G401 (cell line): ENCODE results near the gene PTGR1. TPM values are rescaled to one million over a fixed set of nuclear protein-coding genes. Genes with fewer than 3 reads are reported as not detected.
"Not testable (repeated sequence)": the region's sequence is repeated elsewhere in the genome, so short reads cannot be mapped to it uniquely, and the experiment has no call there.

Experiments used
- DNase-seq: peaks from one replicate; pipeline ENCODE4 v3.0.0-alpha.2; 2015; ENCODE audit warnings: low spot score
- in situ Hi-C: cut with HindIII; loops from 2 replicates; pipeline ENCODE4 v1.10.0; 2016; ENCODE audit warnings: low sequenced_read_pairs, mixed read lengths
- total RNA-seq: library from RNA; depleted of rRNA; stranded (reverse); fragments of >200 nt; shearing (Covaris generic); gene quantifications from 2 replicates; pipeline ENCODE4 v1.2.3, GENCODE V29; 2014; rRNA removed

The PTGR1 gene
- total RNA-seq, 1 experiment from 2014 or later: 2.4 TPM

DNA sequence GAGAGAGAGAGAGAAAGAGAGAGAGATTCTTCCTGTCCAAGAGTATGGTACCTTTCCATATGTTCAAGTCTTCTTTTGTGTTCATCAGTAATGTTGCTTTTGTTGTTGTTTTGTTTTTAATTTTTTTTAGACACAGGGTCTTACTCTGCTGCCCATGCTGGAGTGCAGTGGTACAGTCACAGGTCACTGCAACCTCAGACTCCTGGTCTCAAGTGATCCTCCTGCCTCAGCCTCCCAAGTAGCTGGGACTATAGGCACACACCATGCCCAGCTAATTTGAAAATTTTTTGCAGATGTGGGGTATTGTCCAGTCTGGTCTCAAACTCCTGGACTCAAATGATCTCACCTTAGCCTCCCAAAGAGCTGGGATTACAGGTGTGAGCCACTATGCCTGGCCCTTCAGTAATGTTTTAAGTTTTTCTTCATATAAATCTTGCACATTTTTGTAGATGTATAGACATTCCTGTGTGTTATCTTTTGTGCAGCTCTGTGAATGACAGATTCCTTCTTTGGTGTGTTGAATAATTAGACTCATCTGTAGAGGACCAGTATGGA is 38.2 kb downstream of the PTGR1 start:
- in situ Hi-C loops: no loop called here
- no peak for DNase-seq

- in situ Hi-C loops: no loop called here
- DNase-seq: no peak
Observed at GRCh38 chr9:111559000-111559610, 40.3 kb downstream of the PTGR1 start.

DNA sequence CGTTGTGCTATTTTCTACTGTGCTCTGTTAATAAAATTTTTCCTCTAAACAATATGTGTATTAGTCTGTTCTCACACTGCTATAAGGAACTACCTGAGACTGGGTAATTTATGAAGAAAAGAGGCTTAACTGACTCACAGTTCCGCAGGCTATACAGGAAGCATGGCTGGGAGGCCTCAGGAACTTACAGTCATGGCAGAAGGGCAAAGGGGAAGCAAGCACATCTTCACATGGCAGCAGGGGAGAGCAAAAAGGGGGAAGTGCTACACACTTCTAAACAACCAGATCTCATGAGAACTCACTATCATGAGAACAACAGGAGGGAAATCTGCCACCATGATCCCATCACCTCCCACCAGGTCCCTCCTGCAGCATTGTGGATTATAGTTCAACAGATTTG is 44.0 kb downstream of the PTGR1 start:
- DNase-seq, in situ Hi-C loops: not testable (repeated sequence)

GRCh38 chr9:111548623-111549022 is 50.8 kb downstream of the PTGR1 start:
- in situ Hi-C loops: no loop called here
- DNase-seq: no peak

GRCh38 chr9:111542497-111543254 is 56.8 kb downstream of the PTGR1 start:
- in situ Hi-C loops: no loop called here
- DNase-seq: no peak

DNA sequence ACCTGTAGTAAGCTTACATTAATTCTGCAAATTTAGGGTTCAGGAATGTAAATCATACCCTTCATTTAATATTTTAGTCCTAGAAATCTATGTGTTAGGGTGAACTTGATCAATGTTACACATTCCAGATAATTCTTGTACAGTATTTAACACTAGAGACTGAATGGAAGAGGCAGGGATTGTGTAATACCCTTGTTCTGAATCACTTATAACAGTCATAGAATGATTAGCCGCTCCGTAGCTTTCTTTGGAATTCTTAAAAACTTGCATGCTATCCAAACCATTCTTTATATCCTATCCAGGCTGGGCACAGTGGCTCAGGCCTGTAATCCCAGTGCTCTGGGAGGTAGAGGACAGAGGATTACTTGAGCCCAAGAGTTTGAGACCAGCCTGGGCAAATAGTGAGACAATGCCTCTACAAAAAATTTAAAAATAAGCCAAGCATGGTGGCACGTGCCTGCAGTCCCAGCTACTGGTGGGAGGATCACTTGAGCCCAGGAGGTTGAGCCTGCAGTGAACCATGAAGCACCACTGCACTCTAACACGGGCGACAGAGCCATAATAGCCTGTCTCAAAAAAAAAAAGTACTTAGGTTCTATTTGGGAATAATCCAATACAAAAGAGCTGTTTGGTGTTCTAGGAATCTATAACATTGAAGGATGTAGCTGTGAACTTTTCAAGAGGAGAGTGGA is 66.2 kb downstream of the PTGR1 start:
- in situ Hi-C loops: no loop called here
- DNase-seq: no peak

DNA sequence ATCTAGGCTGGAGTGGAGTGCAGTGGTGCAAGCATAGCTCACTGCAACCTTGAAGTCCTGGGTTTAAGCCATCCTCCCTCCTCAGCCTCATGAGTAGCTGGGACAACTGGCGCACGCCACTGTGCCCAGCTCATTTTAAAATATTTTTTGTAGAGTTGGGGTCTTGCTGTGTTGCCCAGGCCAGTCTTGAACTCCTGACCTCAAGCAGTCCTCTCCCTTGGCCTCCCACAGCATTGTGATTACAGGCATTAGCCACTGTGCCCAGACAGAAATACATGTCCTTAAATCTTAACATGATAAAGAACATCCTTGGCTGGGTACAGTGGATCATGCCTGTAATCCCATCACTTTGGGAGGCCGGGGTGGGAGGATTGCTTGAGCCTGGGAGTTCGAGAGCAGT is 67.7 kb downstream of the PTGR1 start:
- no peak for DNase-seq
- in situ Hi-C loops: no loop called here

DNA sequence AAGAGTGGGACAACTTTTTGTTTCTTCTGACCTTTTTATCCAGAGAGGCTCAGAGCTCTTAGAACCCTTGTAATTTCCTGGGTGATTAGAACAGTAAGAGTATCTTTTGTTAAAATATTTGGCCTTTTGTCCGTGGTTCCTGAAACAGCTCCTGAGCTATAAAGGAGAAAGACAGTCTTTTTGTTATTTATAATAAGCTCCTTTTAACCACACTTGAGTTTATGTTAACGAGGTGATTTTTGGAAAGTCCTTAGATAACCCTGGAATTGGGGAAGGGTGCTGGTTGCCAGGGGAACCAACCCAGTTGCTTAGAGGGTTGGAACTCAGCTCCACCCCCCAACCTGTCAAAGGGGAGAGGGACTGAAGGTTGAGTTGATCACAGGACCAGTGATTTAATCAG is 69.7 kb downstream of the PTGR1 start:
- in situ Hi-C loops: no loop called here
- DNase-seq: no peak

- in situ Hi-C loops: no loop called here
- no peak for DNase-seq
Observed at GRCh38 chr9:111527347-111527746, 72.1 kb downstream of the PTGR1 start.

DNA sequence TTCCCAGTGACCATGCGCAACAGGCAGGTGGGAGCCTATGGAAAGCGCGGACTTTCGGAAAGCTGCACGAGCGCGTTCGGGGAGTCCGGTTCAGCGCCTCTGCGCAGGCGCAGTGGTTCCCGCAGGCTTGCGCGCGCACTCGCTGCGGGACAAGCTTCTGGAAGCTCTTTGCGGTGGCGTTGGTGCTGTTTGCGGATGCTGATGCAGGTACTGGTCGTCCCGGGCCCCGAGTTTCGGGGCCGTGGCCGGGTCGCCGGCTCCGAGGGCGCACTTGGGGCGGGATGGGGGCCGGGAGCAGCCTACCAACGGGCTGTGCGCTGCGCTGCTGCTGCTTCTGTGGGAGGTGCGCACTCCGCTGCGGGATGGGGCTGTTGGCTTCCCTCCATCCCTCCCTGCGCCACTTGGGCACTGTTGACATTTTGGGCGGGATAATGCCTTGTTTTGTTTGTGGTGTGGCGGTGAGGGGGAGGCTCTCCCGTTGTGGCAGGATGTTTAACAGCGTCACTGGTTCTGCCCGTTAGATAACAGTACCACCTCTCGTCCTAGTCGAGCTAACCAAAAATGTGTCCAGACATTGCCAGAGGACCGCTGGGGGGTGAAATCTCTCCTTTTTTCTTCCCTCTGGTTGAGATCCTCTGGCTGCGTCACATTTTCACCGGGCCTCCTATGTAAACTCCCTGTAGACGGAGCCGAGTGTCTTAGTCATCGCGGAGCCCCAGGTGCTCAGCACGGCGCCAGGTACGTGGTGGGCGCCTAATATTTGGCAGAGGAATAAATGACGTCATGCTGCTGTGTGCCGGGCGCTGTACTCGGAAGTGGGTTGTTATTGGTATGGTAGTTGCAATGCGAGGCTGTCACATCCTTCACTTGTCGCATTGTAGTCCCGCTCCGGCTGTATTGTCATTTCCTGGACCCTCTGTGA is 74.1 kb downstream of the PTGR1 start, which contains the start of gene ZNF483:
ZNF483 (plus strand) TSS at position 124 of the 922 bp plus-strand sequence. CDS start 2,217 bp downstream, outside the sequence.
- in situ Hi-C loops: no loop called here

GRCh38 chr9:111524731-111525055 is 74.8 kb downstream of the PTGR1 start:
- no peak for DNase-seq
- in situ Hi-C loops: no loop called here

More for the DNA sequence above, 74.1 kb downstream of the PTGR1 start, which contains the start of gene ZNF483:
- DNase-seq: peak; percentile 93

DNA sequence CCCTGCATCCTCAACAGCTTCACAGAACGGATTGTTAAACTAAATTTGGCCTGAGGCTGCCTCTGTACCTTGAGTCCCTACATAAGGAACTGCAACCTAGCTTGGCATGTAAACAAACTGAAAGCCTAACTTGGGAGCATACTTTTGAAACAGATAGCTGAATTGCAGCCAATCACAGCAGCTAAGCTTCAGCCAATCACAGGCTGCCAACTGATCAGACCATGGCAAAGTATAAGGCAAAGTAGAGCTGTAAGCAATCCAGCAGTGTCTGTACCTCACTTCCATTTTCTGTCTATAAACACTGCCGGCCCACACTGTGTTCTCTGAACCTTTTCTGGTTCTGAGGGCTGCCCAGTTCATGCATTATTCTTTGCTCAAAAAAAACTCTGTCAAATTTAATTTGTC is 83.4 kb downstream of the PTGR1 start:
- DNase-seq: no peak
- in situ Hi-C loops: no loop called here

- no peak for DNase-seq
- in situ Hi-C loops: no loop called here
Observed at GRCh38 chr9:111514967-111515366, 84.5 kb downstream of the PTGR1 start.

Other genes starting within 250 kb of the PTGR1 start
- 52.1 and 55.9 TPM in 2 replicates for gene ECPAS, start 115.3 kb downstream of the PTGR1 start, total RNA-seq
- gene ZNF483, start 74.5 kb downstream of the PTGR1 start, total RNA-seq: 6.5 and 7.5 TPM in 2 replicates
- 8.7 and 11.4 TPM in 2 replicates for gene DNAJC25, start 31.7 kb upstream of the PTGR1 start, total RNA-seq
- 198 and 218 TPM in 2 replicates for gene GNG10, start 62.0 kb upstream of the PTGR1 start, total RNA-seq
- gene SHOC1, start 195.3 kb upstream of the PTGR1 start, total RNA-seq: not detected in 2 replicates